ENCODE results near the gene RNF144A.

- TF ChIP-seq EZH2phosphoT487 (IDR thresholded peaks at IDR 0.05; ENCODE audit: low read depth, severe bottlenecking, unreplicated experiment) (no peak), CTCF (IDR thresholded peaks at IDR 0.05; ENCODE audit: poor library complexity) (no peak)
Measured at GRCh38 chr2:7020939-7021470, 103.8 kb downstream of the RNF144A start.
